GM18520 (cell line): Measurements from ENCODE around the gene MYH6.
"Not testable (repeated sequence)": the region's sequence is repeated elsewhere in the genome, so short reads cannot be mapped to it uniquely, and the experiment has no call there.

Experiments
- ATAC-seq: cut with Tn5 transposase; IDR thresholded peaks from one replicate; pipeline ENCODE4 v1.9.1; 2021; ENCODE audit not compliant: unreplicated experiment

MYH6 gene

GRCh38 chr14:23415821-23416778, 8.0 kb upstream of the MYH6 start:
- no peak for ATAC-seq

DNA sequence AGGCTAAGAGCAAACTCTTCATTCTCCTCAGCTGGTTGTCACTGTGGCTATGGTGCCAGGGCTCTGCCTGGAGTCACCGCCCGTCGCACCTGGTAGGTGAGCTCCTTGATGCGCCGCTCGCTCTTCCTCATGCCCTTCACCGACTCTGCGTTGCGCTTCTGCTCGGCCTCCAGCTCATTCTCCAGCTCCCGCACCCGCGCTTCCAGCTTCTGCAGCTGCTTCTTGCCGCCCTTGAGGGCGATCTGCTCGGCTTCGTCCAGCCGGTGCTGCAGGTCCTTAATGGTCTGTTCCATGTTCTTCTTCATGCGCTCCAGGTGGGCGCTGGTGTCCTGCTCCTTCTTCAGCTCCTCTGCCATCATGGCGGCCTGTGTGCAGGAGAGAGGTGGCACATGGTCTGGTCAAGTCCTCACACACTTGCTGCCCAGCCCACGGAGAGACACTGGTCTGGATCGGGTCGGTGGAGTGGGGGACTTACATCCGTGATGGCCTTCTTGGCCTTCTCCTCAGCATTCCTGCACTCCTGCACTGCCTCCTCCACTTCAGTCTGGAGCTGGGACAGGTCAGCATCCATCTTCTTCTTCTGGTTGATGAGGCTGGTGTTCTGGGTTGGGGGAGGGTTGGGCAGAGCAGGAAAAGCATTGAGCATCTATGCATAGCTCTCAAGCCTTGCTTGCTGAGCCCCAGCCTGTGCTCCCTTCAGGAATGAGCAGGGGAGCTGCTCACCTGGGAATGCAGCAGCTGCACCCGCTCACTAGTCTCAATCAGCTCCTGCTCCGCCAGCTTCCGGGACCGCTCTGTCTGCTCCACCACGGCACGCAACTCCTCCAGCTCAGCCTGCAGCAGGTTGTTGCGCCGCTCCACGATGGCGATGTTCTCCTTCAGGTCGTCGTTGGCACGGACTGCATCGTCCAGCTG, 7.1 kb upstream of the MYH6 start:
- no peak for ATAC-seq

DNA sequence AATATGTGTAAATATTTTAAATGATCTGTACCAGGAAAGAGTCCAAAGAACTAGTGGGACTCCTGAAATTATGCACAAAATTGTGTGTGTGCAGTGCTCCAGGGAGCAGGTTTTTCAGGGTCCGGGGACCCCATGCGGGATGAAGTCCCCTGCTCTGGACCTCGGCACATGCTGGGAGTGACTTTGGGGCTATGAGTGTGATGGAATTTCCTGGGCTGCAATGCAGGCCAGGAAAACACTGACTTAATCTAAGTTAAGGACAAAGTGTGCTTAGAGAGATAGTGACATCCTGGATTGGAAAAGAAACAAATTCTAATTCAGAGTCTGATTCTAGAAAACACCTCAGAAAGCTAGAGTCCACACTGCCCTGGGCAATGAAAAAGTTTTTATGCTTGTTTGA, 6.2 kb upstream of the MYH6 start:
- no peak for ATAC-seq

- no peak for ATAC-seq
These were observed 5.6 kb upstream of the MYH6 start for GRCh38 chr14:23413681-23414080.

GRCh38 chr14:23411563-23412525, 3.8 kb upstream of the MYH6 start:
- no peak for ATAC-seq

DNA sequence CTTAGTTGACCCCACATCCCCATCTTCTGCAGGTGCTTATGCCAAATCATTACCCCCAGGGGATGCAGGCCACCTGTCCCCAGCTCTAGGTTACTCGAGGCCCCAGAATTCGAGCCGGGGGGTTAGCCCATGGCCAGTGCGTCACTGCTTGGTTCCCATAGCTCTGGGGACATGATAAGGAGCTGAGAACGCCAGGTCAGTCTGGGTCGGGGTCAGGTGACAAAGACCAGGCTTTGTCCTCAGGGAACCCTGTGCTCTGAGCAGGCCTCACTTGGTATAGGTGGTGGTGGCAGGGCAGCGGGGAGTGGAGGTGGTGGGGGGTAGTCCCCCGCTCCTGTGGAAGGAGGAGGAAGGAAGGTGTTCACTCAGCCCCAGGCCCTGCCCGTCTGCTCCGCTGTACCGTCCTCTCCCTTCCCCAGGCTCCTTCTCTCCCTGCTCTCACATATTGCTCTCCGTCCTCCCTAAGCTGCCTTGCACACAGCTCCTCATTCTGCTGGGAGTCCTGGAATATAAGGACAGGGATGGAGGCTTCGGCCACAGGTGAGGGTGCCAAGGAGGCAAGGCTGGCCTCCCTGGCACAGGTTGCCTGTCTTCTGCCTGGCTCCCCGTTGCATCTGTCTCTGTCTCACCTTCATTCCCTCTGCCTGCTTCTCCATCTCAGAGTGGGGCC, 2.0 kb upstream of the MYH6 start:
- ATAC-seq, result no peak

- ATAC-seq, result no peak
These were observed 1.4 kb upstream of the MYH6 start for GRCh38 chr14:23409475-23409874.

DNA sequence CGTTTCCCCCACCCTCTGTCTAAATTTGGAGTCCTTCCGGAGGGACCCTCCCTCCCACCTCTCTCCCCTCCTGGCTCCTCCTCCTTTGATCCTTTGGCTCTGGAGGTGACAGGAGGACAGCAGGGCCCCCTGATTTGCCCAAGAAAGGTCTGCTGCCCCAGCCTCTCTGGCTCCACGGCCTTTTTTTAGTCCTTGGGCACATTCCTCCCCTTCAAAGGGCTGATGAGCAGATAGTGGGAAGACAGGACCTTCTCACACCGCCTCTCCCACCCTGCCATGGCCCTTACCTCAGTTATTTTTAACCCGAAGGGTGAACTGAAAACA, 196 bp upstream of the MYH6 start:
- no peak for ATAC-seq

GRCh38 chr14:23406725-23407355, 1.2 kb downstream of the MYH6 start:
- ATAC-seq, result no peak

DNA sequence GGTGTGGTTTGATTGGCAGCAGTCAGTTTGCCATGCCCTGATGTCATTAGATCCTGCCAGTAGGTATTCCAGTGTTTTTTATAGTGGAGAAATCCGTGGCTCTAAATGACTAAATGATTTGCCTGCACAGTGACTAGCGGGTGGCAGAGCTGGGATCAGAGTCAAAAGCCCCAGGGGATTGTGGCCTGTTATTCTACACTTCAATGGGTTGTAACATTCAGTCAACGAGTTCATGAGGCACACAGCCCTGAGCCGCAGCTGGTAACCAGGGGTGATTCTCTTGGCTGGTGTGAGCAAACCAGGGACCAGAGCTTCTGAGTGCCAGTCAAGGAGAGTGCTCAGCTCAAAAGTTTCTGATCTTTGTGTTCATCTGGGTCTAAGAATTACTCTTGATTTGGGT, 1.8 kb downstream of the MYH6 start:
- ATAC-seq, result no peak

DNA sequence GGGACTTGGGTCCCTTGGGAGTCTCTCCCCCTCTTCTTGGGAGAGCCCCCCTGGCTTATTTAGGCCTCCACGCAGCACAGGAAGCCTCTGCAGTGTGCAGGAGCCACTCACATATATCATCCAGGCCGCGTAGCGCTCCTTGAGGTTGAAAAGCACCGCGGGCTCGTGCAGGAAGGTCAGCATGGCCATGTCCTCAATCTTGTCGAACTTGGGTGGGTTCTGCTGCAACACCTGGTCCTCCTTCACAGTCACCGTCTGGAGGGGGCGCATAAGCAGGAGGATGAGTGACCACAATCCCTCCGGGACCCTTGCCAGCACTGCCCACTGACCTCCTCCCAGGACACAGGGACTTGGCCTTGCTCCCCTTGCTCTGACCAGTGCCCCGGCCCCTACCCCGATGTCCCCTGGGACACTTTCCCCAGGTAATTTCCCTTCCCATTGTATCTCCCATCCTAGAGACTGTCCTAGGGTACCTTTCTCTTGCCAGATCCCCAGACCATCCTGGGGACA, 2.5 kb downstream of the MYH6 start:
- no peak for ATAC-seq

GRCh38 chr14:23405096-23405495, 3.0 kb downstream of the MYH6 start:
- ATAC-seq, result no peak

- no peak for ATAC-seq
These were observed 3.7 kb downstream of the MYH6 start for GRCh38 chr14:23404331-23404900.

GRCh38 chr14:23403908-23404307, 4.2 kb downstream of the MYH6 start:
- no peak for ATAC-seq

- ATAC-seq, result no peak
These were observed 5.0 kb downstream of the MYH6 start for GRCh38 chr14:23403139-23403438.

- no peak for ATAC-seq
These were observed 5.6 kb downstream of the MYH6 start for GRCh38 chr14:23402296-23403138.

DNA sequence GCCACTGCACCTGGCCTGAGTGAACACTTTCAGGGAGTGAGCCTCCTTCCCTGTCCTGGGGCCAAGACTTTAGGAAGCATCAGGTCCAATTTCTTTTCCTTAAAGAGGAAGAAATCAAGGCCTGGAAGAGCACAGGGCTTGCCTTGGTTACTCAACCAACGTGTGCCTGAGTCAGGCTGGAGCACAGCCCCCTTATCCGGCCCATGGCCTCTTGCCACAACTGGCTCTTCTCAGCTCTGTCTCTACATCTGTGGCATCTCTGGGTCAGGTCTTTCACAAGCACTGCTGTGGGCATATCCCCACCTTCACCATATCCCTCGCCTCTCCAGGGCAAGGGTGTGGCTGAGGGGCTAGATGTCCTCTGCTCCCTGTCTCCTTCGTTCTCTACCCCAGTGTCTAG, 6.8 kb downstream of the MYH6 start:
- no peak for ATAC-seq

DNA sequence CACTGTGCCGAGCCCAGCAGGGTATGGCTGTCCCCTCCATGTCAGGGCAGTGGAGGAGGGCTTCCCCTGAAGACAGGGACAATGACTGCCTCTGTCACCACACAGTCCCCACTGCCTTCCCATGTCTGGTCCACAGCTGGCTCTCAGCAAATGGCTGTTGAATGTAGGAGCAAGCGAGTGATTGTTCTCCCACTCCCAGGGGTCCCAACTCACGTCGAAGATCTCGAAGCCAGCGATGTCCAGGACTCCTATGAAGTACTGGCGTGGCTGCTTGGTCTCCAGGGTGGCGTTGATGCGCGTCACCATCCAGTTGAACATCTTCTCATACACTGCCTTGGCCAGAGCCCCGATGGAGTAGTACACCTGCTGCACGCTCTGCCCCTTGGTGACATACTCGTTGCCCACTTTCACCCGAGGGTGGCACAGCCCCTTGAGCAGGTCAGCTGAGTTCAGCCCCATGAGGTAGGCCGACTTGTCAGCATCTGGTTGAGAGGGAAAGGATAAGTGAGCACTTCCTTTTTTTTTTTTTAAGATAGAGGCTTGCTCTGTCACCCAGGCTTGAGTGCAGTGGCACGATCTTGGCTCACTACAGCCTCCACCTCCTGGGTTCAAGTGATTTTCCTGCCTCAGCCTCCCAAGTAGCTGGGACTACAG, 7.5 kb downstream of the MYH6 start:
- not testable (repeated sequence) for ATAC-seq
